HCT116 (cell line): ENCODE results near the gene SPINT2. TPM values are rescaled to one million over a fixed set of nuclear protein-coding genes. Genes with fewer than 3 reads are reported as not detected.

Experiments
- ATAC-seq: fragments of 200-7000 bp; cut with Tn5 transposase; 2 replicates; pipeline ENCODE4 v1.9.1; 2020; ENCODE audit warnings: mild to moderate bottlenecking, moderate library complexity
- BruUV-seq: library from RNA; stranded (reverse); fragments of 400-500 nt; replicated peaks from 2 replicates; lab custom pipeline; 2021; lab: Mats Ljungman, UMichigan
- CTCF ChIA-PET: fragments of 300-600 bp; sonication (Branson Sonifier 250); formaldehyde crosslinking; loops from one replicate; lab custom pipeline; 2021; ENCODE audit warnings: antibody characterized with exemption; lab: Charles Lee
- POLR2A ChIA-PET: fragments of 300-600, 350-600 bp; sonication (Branson Sonifier 250); formaldehyde crosslinking; loops from one replicate; lab custom pipeline; 2021; ENCODE audit warnings: antibody characterized with exemption; lab: Charles Lee
- RAD21 ChIA-PET, 2 experiments: fragments of 300-600 bp; sonication (Branson Sonifier 250); formaldehyde crosslinking; loops; one replicate each; lab custom pipeline; 2023; ENCODE audit warnings: low total read pairs in 2 of 2; ENCODE audit not compliant: uncharacterized antibody in 2 of 2, unreplicated experiment in 2 of 2, low non-redundant PET in 1 of 2; lab: Charles Lee
- DNase-seq: peaks from one replicate; pipeline ENCODE4 v3.0.0-alpha.2; 2010; ENCODE audit warnings: low read depth, low spot score
- H2AFZ ChIP-seq: fragments of 200-600 bp; shearing (Covaris generic), sonication (generic); 2 replicates; pipeline ENCODE4 v1.6.1; 2017; ENCODE audit warnings: low read depth, mixed run types, mixed read lengths, antibody characterized with exemption, low read length; ENCODE audit not compliant: poor library complexity, severe bottlenecking
- H3K27ac ChIP-seq: 2 replicates; pipeline ENCODE4 v1.5.1; 2012; ENCODE audit warnings: low read depth, low read length
- H3K27me3 ChIP-seq: fragments of 200-600 bp; sonication (generic); 2 replicates; pipeline ENCODE4 v1.6.1; 2016; ENCODE audit warnings: mixed run types, low read length, mixed read lengths; ENCODE audit not compliant: insufficient read depth
- H3K36me3 ChIP-seq, 2 experiments: fragments of 200-500 bp in 1 of 2; fragments of 200-600 bp in 1 of 2; sonication (Bioruptor generic) in 1 of 2; sonication (generic) in 1 of 2; 2 replicates each; pipeline versions ENCODE4 v1.5.1 to v1.6.1; 2014 to 2016; ENCODE audit warnings: low read length in 2 of 2, inconsistent platforms in 1 of 2, mixed read lengths in 1 of 2, mixed run types in 1 of 2; ENCODE audit not compliant: insufficient read depth in 2 of 2, control insufficient read depth in 1 of 2
- H3K4me1 ChIP-seq, 2 experiments: fragments of 200-600 bp in 1 of 2; sonication (generic) in 1 of 2; 2 replicates each; pipeline versions ENCODE4 v1.5.1 to v1.6.1; 2012 to 2017; ENCODE audit warnings: low read length in 2 of 2, inconsistent platforms in 1 of 2, mild to moderate bottlenecking in 1 of 2, mixed read lengths in 1 of 2, mixed run types in 1 of 2, moderate library complexity in 1 of 2; ENCODE audit not compliant: insufficient read depth in 2 of 2, control insufficient read depth in 1 of 2
- H3K4me2 ChIP-seq: fragments of 200-600 bp; sonication (generic); 2 replicates; pipeline ENCODE4 v1.6.1; 2017; ENCODE audit warnings: mixed run types, low read length, mixed read lengths
- H3K4me3 ChIP-seq, 2 experiments: fragments of 200-600 bp in 1 of 2; sonication (generic) in 1 of 2; replicated peaks in 1 of 2; 2 replicates each; pipeline ENCODE4 v1.5.1; 2011 to 2016; ENCODE audit warnings: low read length in 2 of 2, control low read depth in 1 of 2, low read depth in 1 of 2, mild to moderate bottlenecking in 1 of 2, mixed read lengths in 1 of 2, mixed run types in 1 of 2
- H3K79me2 ChIP-seq: fragments of 200-600 bp; sonication (generic); 2 replicates; pipeline ENCODE4 v1.6.1; 2017; ENCODE audit warnings: mild to moderate bottlenecking, mixed run types, low read length, moderate library complexity, mixed read lengths; ENCODE audit not compliant: insufficient read depth
- H3K9ac ChIP-seq: fragments of 200-600 bp; sonication (generic); 2 replicates; pipeline ENCODE4 v1.6.1; 2016; ENCODE audit warnings: low read length, mixed read lengths
- H3K9me2 ChIP-seq: fragments of 200-600 bp; sonication (generic), shearing (Covaris generic); 2 replicates; pipeline ENCODE4 v1.6.1; 2017; ENCODE audit warnings: mixed run types, mild to moderate bottlenecking, moderate library complexity; ENCODE audit not compliant: insufficient read depth
- H3K9me3 ChIP-seq, 2 experiments: fragments of 200-500 bp in 1 of 2; fragments of 200-600 bp in 1 of 2; sonication (Bioruptor generic) in 1 of 2; sonication (generic) in 1 of 2; 2 replicates each; pipeline ENCODE4 v1.6.1; 2014 to 2017; ENCODE audit warnings: low read length in 2 of 2, mixed read lengths in 2 of 2, inconsistent platforms in 1 of 2, low read depth in 1 of 2, mild to moderate bottlenecking in 1 of 2, mixed run types in 1 of 2, moderate library complexity in 1 of 2; ENCODE audit not compliant: control insufficient read depth in 1 of 2, insufficient read depth in 1 of 2
- H4K20me1 ChIP-seq: fragments of 200-600 bp; sonication (generic), shearing (Covaris generic); 2 replicates; pipeline ENCODE4 v1.6.1; 2017; ENCODE audit warnings: mixed run types, mild to moderate bottlenecking, moderate library complexity; ENCODE audit not compliant: insufficient read depth
- ATF3 ChIP-seq: IDR thresholded peaks from 2 replicates; pipeline ENCODE4 v1.6.1; 2012
- CBX3 ChIP-seq: IDR thresholded peaks from 2 replicates; pipeline ENCODE4 v1.6.1; 2012; ENCODE audit warnings: low read depth
- CEBPB ChIP-seq: IDR thresholded peaks from 2 replicates; pipeline ENCODE4 v1.6.1; 2012; ENCODE audit warnings: low read depth
- CTCF ChIP-seq, 3 experiments: fragments of 200-600 bp in 1 of 3; sonication (generic) in 1 of 3; IDR thresholded peaks in 2 of 3; conservative IDR thresholded peaks in 1 of 3; 2 replicates each; pipeline ENCODE4 v1.5.1; 2012 to 2017; ENCODE audit warnings: low read depth in 2 of 3, low read length in 2 of 3, antibody characterized with exemption in 1 of 3, borderline replicate concordance in 1 of 3, control low read depth in 1 of 3, mild to moderate bottlenecking in 1 of 3, mixed read lengths in 1 of 3, mixed run types in 1 of 3, moderate library complexity in 1 of 3; ENCODE audit not compliant: insufficient read depth in 1 of 3
- EGR1 ChIP-seq: IDR thresholded peaks from 2 replicates; pipeline ENCODE4 v1.6.1; 2012; ENCODE audit warnings: low read depth
- ELF1 ChIP-seq: IDR thresholded peaks from 2 replicates; pipeline ENCODE4 v1.6.1; 2012; ENCODE audit warnings: low read depth, borderline replicate concordance
- EZH2 ChIP-seq: fragments of 200-600 bp; sonication (generic); IDR thresholded peaks from 2 replicates; pipeline ENCODE4 v1.6.1; 2017; ENCODE audit warnings: antibody characterized with exemption, mixed run types
- JUND ChIP-seq: IDR thresholded peaks from 2 replicates; pipeline ENCODE4 v1.6.1; 2012
- MAX ChIP-seq: IDR thresholded peaks from 2 replicates; pipeline ENCODE4 v1.6.1; 2012
- RAD21 ChIP-seq: IDR thresholded peaks from 2 replicates; pipeline ENCODE4 v1.6.1; 2012; ENCODE audit warnings: low read depth, mild to moderate bottlenecking
- SIN3A ChIP-seq: IDR thresholded peaks from 2 replicates; pipeline ENCODE4 v1.6.1; 2012; ENCODE audit warnings: low read depth
- SP1 ChIP-seq: IDR thresholded peaks from 2 replicates; pipeline ENCODE4 v1.6.1; 2012; ENCODE audit warnings: low read depth
- ZFX ChIP-seq: fragments of 450-650 bp; IDR thresholded peaks from 2 replicates; pipeline ENCODE4 v1.6.1; 2017
- intact Hi-C: fragments of 100-400 bp; cut with micrococcal nuclease; formaldehyde crosslinking; loops from 2 replicates; pipeline ENCODE4 v1.10.0; 2022
- total RNA-seq: library from RNA; stranded (reverse); gene quantifications from one replicate; pipeline ENCODE4 v1.2.1, GENCODE V29; 2021; ENCODE audit not compliant: unreplicated experiment

SPINT2 gene
- total RNA-seq, 1 experiment from 2014 or later, result 500 TPM

GRCh38 chr19:38233740-38234251, 30.6 kb upstream of the SPINT2 start:
- H3K4me2 ChIP-seq, result 0 out of 2 replicates have a peak overlapping the region, but pooled peaks have one; percentile 2
- H3K4me1 ChIP-seq, result peaks cover 3 to 5% of the 10 kb centered on the region in 2 experiments; a peak in 2 of 4 replicates
- H3K4me3 ChIP-seq, result no peak overlapping the region
- no peak overlapping the region for H2AFZ ChIP-seq
- H4K20me1 ChIP-seq, result no peaks in the 10 kb centered on the region
- DNase-seq, result peak; percentile 62
- no TSS peak for BruUV-seq
- no peak for TF ChIP-seq ATF3
- TF ChIP-seq CTCF (IDR thresholded peaks at IDR 0.05 in 2 of 3, conservative IDR thresholded peaks at IDR 0.05 in 1 of 3; ENCODE audit: borderline replicate concordance in 1 of 3, insufficient read depth in 1 of 3, low read depth in 2 of 3, low read length in 2 of 3), result peak; percentile 86 to 89 (median 86)
- TF ChIP-seq RAD21, result peak; percentile 97
- no peak for TF ChIP-seq SP1
- no peaks in the 10 kb centered on the region for H3K79me2 ChIP-seq
- H3K9ac ChIP-seq, result no peak overlapping the region
- ChIA-PET CTCF (interaction anchor here (0.6 to 2.7 kb wide), 9 partner anchors 32 to 697 kb away, joined by 3 to 15 read pairs (median 6); partner anchors contain the start of genes CATSPERG, FAM98C, GGN and MRPS12), POLR2A (interaction anchor here (1.2 kb wide), 1 partner anchor 141 kb away, joined by 3 read pairs; the partner anchor contains the start of gene PSMD8), RAD21 (interaction anchor here (0.7 to 1.7 kb wide), 4 partner anchors 10 to 332 kb away, joined by 4 to 6 read pairs (median 5); partner anchors contain the start of gene FAM98C (in 1 of the 2))
- H3K27ac ChIP-seq, result no peak overlapping the region
- no peaks in the 10 kb centered on the region for H3K27me3 ChIP-seq
- no peaks in the 10 kb centered on the region for H3K9me3 ChIP-seq
- no peaks in the 10 kb centered on the region for H3K36me3 ChIP-seq
- ATAC-seq, result peak; percentile 74
- no peaks in the 10 kb centered on the region for H3K9me2 ChIP-seq
- intact Hi-C loops, result loop anchor here (1.0 to 5.0 kb wide), 2 partner anchors 102 to 169 kb away; partner anchors contain the start of genes CATSPERG and FAM98C

GRCh38 chr19:38234615-38235014, 29.8 kb upstream of the SPINT2 start:
- no TSS peak for BruUV-seq
- H3K4me2 ChIP-seq, result no peak overlapping the region
- ChIA-PET CTCF (interaction anchor here (0.8 to 2.7 kb wide), 10 partner anchors 9 to 653 kb away, joined by 3 to 15 read pairs (median 6); partner anchors contain the start of genes CATSPERG, FAM98C, GGN and PSMD8), POLR2A (interaction anchor here (1.2 kb wide), 1 partner anchor 140 kb away, joined by 3 read pairs; the partner anchor contains the start of gene PSMD8), RAD21 (interaction anchor here (0.7 to 1.1 kb wide), 5 partner anchors 9 to 333 kb away, joined by 3 to 6 read pairs (median 4); partner anchors contain the start of genes CATSPERG (in 1 of the 2) and PSMD8 (in 1 of the 2))
- H3K27ac ChIP-seq, result no peak overlapping the region
- H3K27me3 ChIP-seq, result no peaks in the 10 kb centered on the region
- no peak for TF ChIP-seq JUND
- TF ChIP-seq ZFX, result no peak
- no peak for TF ChIP-seq EGR1
- TF ChIP-seq CEBPB, result no peak
- no peak for TF ChIP-seq SIN3A
- no peak for TF ChIP-seq SP1
- TF ChIP-seq CBX3, result no peak
- TF ChIP-seq EZH2, result no peak
- no peak for TF ChIP-seq MAX
- no peak for TF ChIP-seq ELF1
- H3K79me2 ChIP-seq, result no peaks in the 10 kb centered on the region
- H3K9me2 ChIP-seq, result no peaks in the 10 kb centered on the region
- H3K36me3 ChIP-seq, result no peaks in the 10 kb centered on the region
- ATAC-seq, result no peak
- no peak for DNase-seq
- H3K4me1 ChIP-seq, result no peaks in the 10 kb centered on the region
- H4K20me1 ChIP-seq, result no peaks in the 10 kb centered on the region
- H3K9me3 ChIP-seq, result no peaks in the 10 kb centered on the region
- no peak overlapping the region for H3K4me3 ChIP-seq
- no peak overlapping the region for H2AFZ ChIP-seq
- no peak overlapping the region for H3K9ac ChIP-seq
- intact Hi-C loops, result loop anchor here (1.0 to 5.0 kb wide), 2 partner anchors 101 to 168 kb away; partner anchors contain the start of genes CATSPERG and FAM98C
